ENCODE results near the gene CDK12.

Gene CDK12

DNA sequence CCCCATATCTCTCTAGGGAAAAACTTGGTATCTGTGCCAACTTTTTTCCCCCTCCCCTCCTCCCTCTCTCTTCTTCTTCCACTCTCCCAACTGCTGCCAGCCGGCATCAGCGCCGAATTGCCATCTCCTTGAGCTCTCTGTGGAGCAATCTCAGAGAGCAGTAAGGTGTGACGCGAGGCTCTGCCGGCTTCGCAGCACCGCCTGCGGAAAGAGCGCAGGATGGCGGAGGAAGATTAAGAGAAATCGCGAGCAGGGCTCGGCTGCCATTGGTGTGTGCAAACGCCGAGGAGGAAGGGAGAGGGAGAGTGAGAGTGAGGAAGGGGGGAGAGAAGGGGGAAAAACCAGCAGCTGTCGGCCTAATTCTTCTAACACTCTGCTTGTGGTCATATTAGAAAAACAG lies 102.2 kb downstream of the CDK12 start:
- Histone ChIP-seq H3K27me3 (ENCODE audit: insufficient read depth, low read length) (no peaks in the 10 kb centered on the region), H3K4me3 (ENCODE audit: low read length) (no peak overlapping the region), H3K9me3 (ENCODE audit: low read length) (no peaks in the 10 kb centered on the region), H3K36me3 (ENCODE audit: insufficient read depth, low read length) (peaks cover 24% of the 10 kb centered on the region), H3K4me1 (ENCODE audit: insufficient read depth, low read length) (peaks cover 12% of the 10 kb centered on the region), H2AFZ (ENCODE audit: low read depth, low read length) (no peak overlapping the region)

GRCh38 chr17:39564211-39564848 lies 103.0 kb downstream of the CDK12 start:
- Histone ChIP-seq H3K4me1 (ENCODE audit: insufficient read depth, low read length) (peaks cover 12% of the 10 kb centered on the region), H3K36me3 (ENCODE audit: insufficient read depth, low read length) (peaks cover 26% of the 10 kb centered on the region), H2AFZ (ENCODE audit: low read depth, low read length) (no peak overlapping the region), H3K9me3 (ENCODE audit: low read length) (no peaks in the 10 kb centered on the region), H3K27me3 (ENCODE audit: insufficient read depth, low read length) (no peaks in the 10 kb centered on the region), H3K4me3 (ENCODE audit: low read length) (no peak overlapping the region)

DNA sequence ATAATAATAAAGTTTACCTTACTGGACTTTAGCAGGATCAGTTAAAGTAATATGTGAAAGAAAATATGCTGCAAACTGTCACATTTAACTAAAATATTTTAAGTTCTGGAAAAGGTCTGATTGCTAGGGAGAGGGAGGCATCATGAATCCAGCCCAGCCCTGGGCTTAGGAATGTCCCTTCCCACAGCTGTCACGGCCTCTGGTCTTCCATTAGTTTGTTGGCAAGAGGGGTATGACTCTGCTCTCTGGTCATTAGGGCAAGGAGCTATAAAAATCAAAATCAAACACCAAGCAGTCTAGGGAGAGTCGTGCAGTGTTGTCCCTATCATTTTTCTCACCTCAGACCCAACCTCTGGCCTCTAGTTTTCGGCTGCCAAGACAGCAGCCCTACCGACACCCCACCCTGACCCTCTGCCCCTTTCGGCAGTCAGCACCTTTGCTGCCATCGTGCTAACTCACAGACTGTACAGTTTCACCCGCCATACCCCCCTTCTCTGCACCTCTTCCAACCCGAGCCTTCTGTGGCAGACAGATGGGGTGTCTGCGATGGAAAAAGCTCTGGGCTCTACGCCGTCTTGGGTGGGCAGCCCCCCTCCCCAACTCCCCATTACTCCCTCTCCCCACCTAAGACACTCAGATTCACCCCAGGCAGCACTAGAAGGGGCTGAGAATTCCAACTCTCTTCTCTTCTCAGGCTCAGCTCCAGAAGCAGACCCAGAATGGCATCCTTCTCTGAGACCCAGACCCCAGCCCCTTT lies 105.0 kb downstream of the CDK12 start:
- Histone ChIP-seq H3K4me1 (ENCODE audit: insufficient read depth, low read length) (peaks cover 12% of the 10 kb centered on the region), H3K36me3 (ENCODE audit: insufficient read depth, low read length) (peaks cover 21% of the 10 kb centered on the region), H3K4me3 (ENCODE audit: low read length) (no peak overlapping the region), H3K27me3 (ENCODE audit: insufficient read depth, low read length) (no peaks in the 10 kb centered on the region), H3K9me3 (ENCODE audit: low read length) (peaks cover 2% of the 10 kb centered on the region), H2AFZ (ENCODE audit: low read depth, low read length) (no peak overlapping the region)

DNA sequence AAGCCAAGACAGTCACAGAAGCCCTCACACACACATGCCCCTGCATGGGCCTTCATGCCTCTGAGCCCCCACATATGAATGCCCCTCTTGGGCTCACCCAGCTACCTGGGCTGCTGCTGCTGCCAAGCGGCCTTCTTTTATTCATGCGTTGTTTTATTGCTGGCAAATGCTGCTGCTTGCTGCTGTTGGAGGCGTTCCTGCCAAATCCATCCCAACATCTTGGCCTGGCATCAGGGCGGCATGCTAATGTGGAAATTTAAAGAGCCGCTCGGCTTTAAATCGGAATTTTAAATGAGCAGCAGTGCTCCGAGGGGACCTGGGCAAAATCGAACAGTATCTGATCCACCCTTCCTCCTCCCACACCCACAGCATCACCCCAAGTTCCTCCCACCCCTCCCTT lies 107.4 kb downstream of the CDK12 start:
- Histone ChIP-seq H3K36me3 (ENCODE audit: insufficient read depth, low read length) (peaks cover 21% of the 10 kb centered on the region), H3K4me3 (ENCODE audit: low read length) (no peak overlapping the region), H3K27me3 (ENCODE audit: insufficient read depth, low read length) (no peaks in the 10 kb centered on the region), H3K4me1 (ENCODE audit: insufficient read depth, low read length) (peaks cover 8% of the 10 kb centered on the region), H3K9me3 (ENCODE audit: low read length) (peaks cover 4% of the 10 kb centered on the region), H2AFZ (ENCODE audit: low read depth, low read length) (no peak overlapping the region)

- no peak overlapping the region for H3K4me3 ChIP-seq (ENCODE audit: low read length)
- no peak overlapping the region for H2AFZ ChIP-seq (ENCODE audit: low read depth, low read length)
- H3K36me3 ChIP-seq (ENCODE audit: insufficient read depth, low read length), result peaks cover 21% of the 10 kb centered on the region
- no peaks in the 10 kb centered on the region for H3K27me3 ChIP-seq (ENCODE audit: insufficient read depth, low read length)
- H3K9me3 ChIP-seq (ENCODE audit: low read length), result peaks cover 4% of the 10 kb centered on the region
- H3K4me1 ChIP-seq (ENCODE audit: insufficient read depth, low read length), result peaks cover 7% of the 10 kb centered on the region
Observed at GRCh38 chr17:39569126-39569525, 107.8 kb downstream of the CDK12 start.

- no peaks in the 10 kb centered on the region for H3K27me3 ChIP-seq (ENCODE audit: insufficient read depth, low read length)
- H3K36me3 ChIP-seq (ENCODE audit: insufficient read depth, low read length), result peaks cover 15% of the 10 kb centered on the region
- H3K9me3 ChIP-seq (ENCODE audit: low read length), result peaks cover 4% of the 10 kb centered on the region
- H2AFZ ChIP-seq (ENCODE audit: low read depth, low read length), result no peak overlapping the region
- H3K4me3 ChIP-seq (ENCODE audit: low read length), result no peak overlapping the region
- H3K4me1 ChIP-seq (ENCODE audit: insufficient read depth, low read length), result peaks cover 4% of the 10 kb centered on the region
Observed at GRCh38 chr17:39572121-39572520, 110.8 kb downstream of the CDK12 start.

DNA sequence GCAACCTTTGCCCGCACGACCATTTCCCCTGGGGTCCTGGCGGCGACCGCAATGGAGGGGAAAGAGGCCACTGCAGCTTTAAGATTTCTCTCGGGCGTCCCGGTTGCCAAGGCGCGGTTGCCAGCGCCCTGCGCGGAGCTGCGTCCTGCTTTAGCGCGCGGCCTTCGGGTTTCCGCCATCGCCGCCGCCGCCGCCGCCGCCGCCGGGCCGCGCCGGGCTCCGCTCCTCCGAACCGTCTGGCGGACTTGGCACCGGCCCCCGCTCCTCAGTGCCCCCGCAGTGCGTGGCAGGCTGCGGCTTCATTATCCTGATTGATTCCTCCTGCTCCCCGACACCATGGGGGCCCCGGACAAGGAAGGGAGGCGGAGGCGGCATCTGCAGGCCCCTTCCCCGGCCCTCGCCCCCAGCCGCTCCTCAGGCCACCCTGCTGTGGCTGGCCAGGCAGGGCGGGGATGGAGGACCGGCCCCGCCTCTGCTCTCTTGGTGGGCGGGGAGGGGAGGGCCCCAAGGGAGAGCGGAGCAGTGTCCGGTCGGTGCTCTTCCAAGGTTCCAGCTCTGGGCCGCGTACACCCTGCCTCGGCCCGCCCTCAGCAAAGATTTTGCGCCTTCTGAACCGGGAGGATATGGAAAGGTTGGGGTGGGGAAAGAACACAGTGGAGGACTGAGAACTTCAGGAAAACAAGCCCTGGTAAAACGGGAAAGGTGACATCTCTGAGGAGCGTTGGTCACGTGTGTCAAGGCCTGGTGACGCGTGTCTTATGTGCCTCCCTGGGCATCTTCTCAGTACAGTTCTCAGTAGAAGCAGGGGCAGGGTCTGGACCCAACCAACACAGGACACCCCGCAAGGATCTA lies 112.4 kb downstream of the CDK12 start:
- H3K36me3 ChIP-seq (ENCODE audit: insufficient read depth, low read length), result peaks cover 6% of the 10 kb centered on the region
- peaks cover 4% of the 10 kb centered on the region for H3K9me3 ChIP-seq (ENCODE audit: low read length)
- peak overlapping the region; percentile 65 for H3K4me3 ChIP-seq (ENCODE audit: low read length)
- peak overlapping the region; percentile 91 for H2AFZ ChIP-seq (ENCODE audit: low read depth, low read length)
- H3K4me1 ChIP-seq (ENCODE audit: insufficient read depth, low read length), result peaks cover 7% of the 10 kb centered on the region
- no peaks in the 10 kb centered on the region for H3K27me3 ChIP-seq (ENCODE audit: insufficient read depth, low read length)

DNA sequence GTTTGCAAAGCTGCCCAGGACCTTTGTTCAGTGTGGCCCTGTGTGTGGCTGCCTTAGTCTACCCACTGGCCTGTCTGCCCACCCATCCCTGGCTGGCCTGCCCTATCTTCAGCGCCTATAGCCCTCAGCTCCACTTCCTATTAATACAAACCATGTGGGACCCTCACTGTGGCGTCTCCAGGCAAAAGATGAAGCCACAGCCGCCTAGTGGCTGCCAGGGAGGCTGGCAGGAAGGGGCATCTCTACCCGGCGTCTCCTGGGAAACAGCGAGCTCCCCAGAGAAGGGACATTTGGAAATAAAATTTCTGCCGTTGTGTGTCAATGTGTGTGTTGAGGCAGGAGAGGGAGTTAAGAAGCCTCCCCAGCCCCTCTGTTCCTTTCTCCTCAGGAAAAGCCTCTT lies 114.9 kb downstream of the CDK12 start:
- Histone ChIP-seq H3K4me1 (ENCODE audit: insufficient read depth, low read length) (peaks cover 25% of the 10 kb centered on the region), H2AFZ (ENCODE audit: low read depth, low read length) (no peak overlapping the region), H3K9me3 (ENCODE audit: low read length) (peaks cover 2% of the 10 kb centered on the region), H3K4me3 (ENCODE audit: low read length) (no peak overlapping the region), H3K36me3 (ENCODE audit: insufficient read depth, low read length) (no peaks in the 10 kb centered on the region), H3K27me3 (ENCODE audit: insufficient read depth, low read length) (no peaks in the 10 kb centered on the region)

- Histone ChIP-seq H3K9me3 (ENCODE audit: low read length) (no peaks in the 10 kb centered on the region), H3K4me3 (ENCODE audit: low read length) (no peak overlapping the region), H3K36me3 (ENCODE audit: insufficient read depth, low read length) (no peaks in the 10 kb centered on the region), H3K27me3 (ENCODE audit: insufficient read depth, low read length) (no peaks in the 10 kb centered on the region), H3K4me1 (ENCODE audit: insufficient read depth, low read length) (peaks cover 25% of the 10 kb centered on the region), H2AFZ (ENCODE audit: low read depth, low read length) (no peak overlapping the region)
Observed at GRCh38 chr17:39578272-39578671, 117.0 kb downstream of the CDK12 start.

DNA sequence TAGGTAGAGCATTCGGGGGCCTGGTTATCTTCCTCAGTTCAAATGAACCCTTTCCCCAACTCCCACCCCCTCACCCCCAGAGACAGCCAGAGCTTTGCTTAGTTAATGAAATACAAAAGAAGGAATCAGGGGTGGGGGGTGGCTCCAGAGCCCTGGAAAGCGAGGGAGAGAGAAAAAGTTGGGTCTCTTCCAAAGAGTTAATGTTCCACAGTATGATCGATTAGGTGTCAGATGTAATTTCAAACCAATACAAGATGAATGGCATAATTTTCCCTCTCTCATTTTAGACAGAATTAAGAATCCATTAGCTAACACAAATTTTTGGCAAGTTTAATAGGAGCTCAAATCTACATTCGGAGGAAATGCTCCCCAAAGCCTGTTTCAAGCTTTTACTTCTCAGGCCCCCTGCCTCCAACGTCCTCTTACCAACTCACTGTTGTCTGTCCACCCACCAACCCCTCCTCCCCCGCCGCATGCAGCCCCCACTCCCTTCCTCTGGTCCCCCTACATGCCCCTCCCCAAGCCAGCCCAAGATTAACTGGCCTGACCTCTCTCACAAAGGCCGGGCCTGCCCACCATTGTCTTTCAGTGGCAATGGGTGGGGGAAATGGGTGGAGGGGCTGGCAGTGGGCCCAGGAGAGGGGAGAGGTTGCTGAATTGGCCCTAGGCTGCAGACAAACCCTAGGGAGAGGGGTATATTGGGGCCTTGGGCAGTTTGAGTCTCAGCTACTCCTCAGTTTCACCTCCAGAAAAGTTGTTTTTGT lies 118.2 kb downstream of the CDK12 start:
- H3K4me1 ChIP-seq (ENCODE audit: insufficient read depth, low read length), result peaks cover 21% of the 10 kb centered on the region
- no peaks in the 10 kb centered on the region for H3K27me3 ChIP-seq (ENCODE audit: insufficient read depth, low read length)
- no peaks in the 10 kb centered on the region for H3K36me3 ChIP-seq (ENCODE audit: insufficient read depth, low read length)
- no peak overlapping the region for H2AFZ ChIP-seq (ENCODE audit: low read depth, low read length)
- H3K9me3 ChIP-seq (ENCODE audit: low read length), result no peaks in the 10 kb centered on the region
- no peak overlapping the region for H3K4me3 ChIP-seq (ENCODE audit: low read length)

DNA sequence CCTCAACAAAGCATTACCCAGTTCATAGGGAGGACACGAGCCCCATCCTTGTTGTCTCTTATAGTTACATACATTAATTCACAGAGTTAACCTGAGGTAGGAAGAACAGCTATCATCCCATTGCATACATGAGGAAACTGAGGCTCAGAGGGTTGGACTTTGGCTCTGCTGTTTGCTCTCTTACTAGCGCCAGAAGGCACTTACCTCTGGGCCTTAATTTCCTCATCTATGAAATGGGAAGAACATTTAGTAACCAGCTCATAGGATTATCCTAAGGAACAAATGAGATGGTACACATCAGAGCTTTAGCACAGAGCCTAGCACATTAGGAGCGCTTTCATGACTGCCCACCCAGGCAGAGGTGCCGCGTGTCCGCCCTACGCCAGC lies 118.8 kb downstream of the CDK12 start:
- Histone ChIP-seq H3K4me1 (ENCODE audit: insufficient read depth, low read length) (peaks cover 21% of the 10 kb centered on the region), H2AFZ (ENCODE audit: low read depth, low read length) (no peak overlapping the region), H3K9me3 (ENCODE audit: low read length) (no peaks in the 10 kb centered on the region), H3K27me3 (ENCODE audit: insufficient read depth, low read length) (no peaks in the 10 kb centered on the region), H3K36me3 (ENCODE audit: insufficient read depth, low read length) (no peaks in the 10 kb centered on the region), H3K4me3 (ENCODE audit: low read length) (no peak overlapping the region)

- Histone ChIP-seq H3K36me3 (ENCODE audit: insufficient read depth, low read length) (no peaks in the 10 kb centered on the region), H3K27me3 (ENCODE audit: insufficient read depth, low read length) (peaks cover 3% of the 10 kb centered on the region), H3K4me3 (ENCODE audit: low read length) (no peak overlapping the region), H3K9me3 (ENCODE audit: low read length) (no peaks in the 10 kb centered on the region), H3K4me1 (ENCODE audit: insufficient read depth, low read length) (peaks cover 21% of the 10 kb centered on the region), H2AFZ (ENCODE audit: low read depth, low read length) (no peak overlapping the region)
Observed at GRCh38 chr17:39581071-39581758, 119.9 kb downstream of the CDK12 start.
